ENCODE data around the gene RCCD1. TPM values are rescaled to one million over a fixed set of nuclear protein-coding genes. Genes with fewer than 3 reads are reported as not detected.
A peak's percentile ranks its signal among the peaks of the same experiment; 100 is the strongest.

The RCCD1 gene
- total and polyA plus RNA-seq, 5 experiments from 2014 or later: 2.2 to 15.8 (median 4.7) TPM

GRCh38 chr15:90957791-90958190, 3.1 kb downstream of the RCCD1 start:
- POLR2A ChIA-PET: interaction anchor here (0.7 kb wide), 1 partner anchor 18 kb away, joined by 3 read pairs; no protein-coding TSS in a partner anchor
- H3K4me3 Mint-ChIP-seq: peak overlapping the region in 9 of 10 donors; percentile 43 to 70 (median 57)

GRCh38 chr15:90959028-90959595, 4.4 kb downstream of the RCCD1 start:
- H3K27ac Mint-ChIP-seq: peak overlapping the region in 2 of 10 donors; percentile 8 to 50
- H3K27me3 Mint-ChIP-seq: no peaks in the 10 kb centered on the region
- no peak for DNase-seq
- peaks cover 0 to 29% (median 5%) of the 10 kb centered on the region in 3 donors for H3K36me3 Mint-ChIP-seq
- H3K4me3 Mint-ChIP-seq: no peak overlapping the region
- H3K9me3 Mint-ChIP-seq: no peaks in the 10 kb centered on the region
- POLR2A ChIA-PET: interaction anchor here (0.7 kb wide), 1 partner anchor 400 kb away, joined by 3 read pairs; no protein-coding TSS in a partner anchor
- ATAC-seq: no peak
- H3K4me1 Mint-ChIP-seq: peaks cover 1 to 20% (median 10%) of the 10 kb centered on the region in 4 donors

More at GRCh38 chr15:90957791-90958190, 3.1 kb downstream of the RCCD1 start:
- Mint-ChIP-seq H3K9me3 (no peaks in the 10 kb centered on the region), H3K4me1 (peaks cover 4 to 23% (median 12%) of the 10 kb centered on the region in 4 donors), H3K27ac (peak overlapping the region in 5 of 10 donors; percentile 43 to 67 (median 63)), H3K27me3 (no peaks in the 10 kb centered on the region), H3K36me3 (peaks cover 0 to 22% (median 0%) of the 10 kb centered on the region in 3 donors)
- DNase-seq (no peak), ATAC-seq (no peak)

GRCh38 chr15:90959894-90960293, 5.2 kb downstream of the RCCD1 start:
- no peaks in the 10 kb centered on the region for H3K9me3 Mint-ChIP-seq
- H3K27me3 Mint-ChIP-seq: no peaks in the 10 kb centered on the region
- H3K4me3 Mint-ChIP-seq: no peak overlapping the region
- POLR2A ChIA-PET: no interaction called here
- peaks cover 0 to 15% (median 8%) of the 10 kb centered on the region in 4 donors for H3K4me1 Mint-ChIP-seq
- DNase-seq (no peak), ATAC-seq (no peak)
- peaks cover 0 to 31% (median 5%) of the 10 kb centered on the region in 3 donors for H3K36me3 Mint-ChIP-seq
- peak overlapping the region in 2 of 10 donors; percentile 29 to 50 for H3K27ac Mint-ChIP-seq

- Mint-ChIP-seq H3K4me1 (peaks cover 0 to 15% (median 8%) of the 10 kb centered on the region in 4 donors), H3K9me3 (no peaks in the 10 kb centered on the region), H3K27ac (peak overlapping the region in 1 of 10 donors; percentile 38), H3K27me3 (no peaks in the 10 kb centered on the region), H3K4me3 (no peak overlapping the region), H3K36me3 (peaks cover 0 to 36% (median 5%) of the 10 kb centered on the region in 3 donors)
- ATAC-seq: no peak
- DNase-seq: no peak
- POLR2A ChIA-PET: no interaction called here
These were observed 5.8 kb downstream of the RCCD1 start for GRCh38 chr15:90960298-90961091.

GRCh38 chr15:90962021-90962420, 7.3 kb downstream of the RCCD1 start:
- no peaks in the 10 kb centered on the region for H3K9me3 Mint-ChIP-seq
- no peak for DNase-seq
- no peak for ATAC-seq
- no peak overlapping the region for H3K4me3 Mint-ChIP-seq
- POLR2A ChIA-PET: no interaction called here
- H3K36me3 Mint-ChIP-seq: peaks cover 0 to 45% (median 5%) of the 10 kb centered on the region in 3 donors
- H3K27ac Mint-ChIP-seq: peak overlapping the region in 1 of 10 donors; percentile 43
- peaks cover 0 to 6% (median 3%) of the 10 kb centered on the region in 4 donors for H3K4me1 Mint-ChIP-seq
- no peaks in the 10 kb centered on the region for H3K27me3 Mint-ChIP-seq

GRCh38 chr15:90966262-90966661, 11.6 kb downstream of the RCCD1 start:
- no peak for ATAC-seq
- Mint-ChIP-seq H3K4me3 (no peak overlapping the region), H3K27ac (peak overlapping the region in 4 of 10 donors; percentile 18 to 74 (median 43)), H3K36me3 (peaks cover 0 to 40% (median 5%) of the 10 kb centered on the region in 3 donors), H3K4me1 (no peaks in the 10 kb centered on the region), H3K9me3 (no peaks in the 10 kb centered on the region), H3K27me3 (no peaks in the 10 kb centered on the region)
- DNase-seq: no peak
- POLR2A ChIA-PET: no interaction called here

GRCh38 chr15:90967206-90967605, 12.5 kb downstream of the RCCD1 start:
- Mint-ChIP-seq H3K27me3 (no peaks in the 10 kb centered on the region), H3K36me3 (peaks cover 0 to 30% (median 5%) of the 10 kb centered on the region in 3 donors), H3K27ac (peak overlapping the region in 2 of 10 donors; percentile 19 to 56), H3K9me3 (no peaks in the 10 kb centered on the region), H3K4me1 (no peaks in the 10 kb centered on the region), H3K4me3 (no peak overlapping the region)
- ATAC-seq (no peak), DNase-seq (no peak)
- POLR2A ChIA-PET: no interaction called here

GRCh38 chr15:90968434-90968833, 13.8 kb downstream of the RCCD1 start:
- POLR2A ChIA-PET: no interaction called here

GRCh38 chr15:90970274-90970673, 15.6 kb downstream of the RCCD1 start:
- Mint-ChIP-seq H3K36me3 (peaks cover 0 to 12% (median 3%) of the 10 kb centered on the region in 3 donors), H3K27me3 (no peaks in the 10 kb centered on the region), H3K4me1 (no peaks in the 10 kb centered on the region), H3K9me3 (no peaks in the 10 kb centered on the region), H3K27ac (no peak overlapping the region), H3K4me3 (no peak overlapping the region)
- ATAC-seq (no peak), DNase-seq (no peak)
- POLR2A ChIA-PET: no interaction called here

More at GRCh38 chr15:90968434-90968833, 13.8 kb downstream of the RCCD1 start:
- DNase-seq (no peak), ATAC-seq (no peak)
- H3K36me3 Mint-ChIP-seq: peaks cover 0 to 22% (median under 1%) of the 10 kb centered on the region in 3 donors
- no peaks in the 10 kb centered on the region for H3K27me3 Mint-ChIP-seq
- H3K4me3 Mint-ChIP-seq: no peak overlapping the region
- H3K27ac Mint-ChIP-seq: peak overlapping the region in 2 of 10 donors; percentile 11 to 12
- no peaks in the 10 kb centered on the region for H3K4me1 Mint-ChIP-seq
- H3K9me3 Mint-ChIP-seq: no peaks in the 10 kb centered on the region

GRCh38 chr15:90972133-90972532, 17.4 kb downstream of the RCCD1 start:
- no peaks in the 10 kb centered on the region for H3K27me3 Mint-ChIP-seq
- H3K9me3 Mint-ChIP-seq: no peaks in the 10 kb centered on the region
- H3K4me3 Mint-ChIP-seq: no peak overlapping the region
- peaks cover 0 to 3% (median 0%) of the 10 kb centered on the region in 3 donors for H3K36me3 Mint-ChIP-seq
- POLR2A ChIA-PET: interaction anchor here (0.6 kb wide), 1 partner anchor 1220 kb away, joined by 5 read pairs; no protein-coding TSS in a partner anchor
- no peak for ATAC-seq
- no peak for DNase-seq
- H3K4me1 Mint-ChIP-seq: no peaks in the 10 kb centered on the region
- H3K27ac Mint-ChIP-seq: no peak overlapping the region

- H3K4me3 Mint-ChIP-seq: no peak overlapping the region
- no peak for DNase-seq
- H3K9me3 Mint-ChIP-seq: no peaks in the 10 kb centered on the region
- no peaks in the 10 kb centered on the region for H3K4me1 Mint-ChIP-seq
- POLR2A ChIA-PET: no interaction called here
- no peaks in the 10 kb centered on the region for H3K27me3 Mint-ChIP-seq
- ATAC-seq: no peak
- H3K27ac Mint-ChIP-seq: no peak overlapping the region
- H3K36me3 Mint-ChIP-seq: peaks cover 0 to 6% (median 0%) of the 10 kb centered on the region in 3 donors
These were observed 19.5 kb downstream of the RCCD1 start for GRCh38 chr15:90974216-90974615.

GRCh38 chr15:90979582-90979981, 24.9 kb downstream of the RCCD1 start:
- no peak overlapping the region for H3K4me3 Mint-ChIP-seq
- H3K4me1 Mint-ChIP-seq: peaks cover 0 to 11% (median 0%) of the 10 kb centered on the region in 4 donors
- POLR2A ChIA-PET: no interaction called here
- no peak for DNase-seq
- H3K27me3 Mint-ChIP-seq: no peaks in the 10 kb centered on the region
- no peak overlapping the region for H3K27ac Mint-ChIP-seq
- peaks cover 0 to 6% (median 0%) of the 10 kb centered on the region in 3 donors for H3K36me3 Mint-ChIP-seq
- no peak for ATAC-seq
- H3K9me3 Mint-ChIP-seq: no peaks in the 10 kb centered on the region

- Mint-ChIP-seq H3K9me3 (no peaks in the 10 kb centered on the region), H3K36me3 (peaks cover 0 to 6% (median 0%) of the 10 kb centered on the region in 3 donors), H3K27ac (no peak overlapping the region), H3K27me3 (no peaks in the 10 kb centered on the region), H3K4me1 (peaks cover 0 to 11% (median 0%) of the 10 kb centered on the region in 4 donors), H3K4me3 (peak overlapping the region in 1 of 10 donors; percentile 28)
- POLR2A ChIA-PET: no interaction called here
- ATAC-seq: no peak
- no peak for DNase-seq
These were observed 27.0 kb downstream of the RCCD1 start for GRCh38 chr15:90981681-90982080.
